HG02970 (cell line): ENCODE results near the gene BRMS1L.

Experiments used
- ATAC-seq: cut with Tn5 transposase; IDR thresholded peaks from one replicate; pipeline ENCODE4 v1.9.1; 2021; ENCODE audit warnings: mild to moderate bottlenecking, moderate library complexity, moderate number of reproducible peaks; ENCODE audit not compliant: unreplicated experiment, low FRiP score

Gene BRMS1L

GRCh38 chr14:35865611-35866324, 39.6 kb downstream of the BRMS1L start:
- no peak for ATAC-seq

DNA sequence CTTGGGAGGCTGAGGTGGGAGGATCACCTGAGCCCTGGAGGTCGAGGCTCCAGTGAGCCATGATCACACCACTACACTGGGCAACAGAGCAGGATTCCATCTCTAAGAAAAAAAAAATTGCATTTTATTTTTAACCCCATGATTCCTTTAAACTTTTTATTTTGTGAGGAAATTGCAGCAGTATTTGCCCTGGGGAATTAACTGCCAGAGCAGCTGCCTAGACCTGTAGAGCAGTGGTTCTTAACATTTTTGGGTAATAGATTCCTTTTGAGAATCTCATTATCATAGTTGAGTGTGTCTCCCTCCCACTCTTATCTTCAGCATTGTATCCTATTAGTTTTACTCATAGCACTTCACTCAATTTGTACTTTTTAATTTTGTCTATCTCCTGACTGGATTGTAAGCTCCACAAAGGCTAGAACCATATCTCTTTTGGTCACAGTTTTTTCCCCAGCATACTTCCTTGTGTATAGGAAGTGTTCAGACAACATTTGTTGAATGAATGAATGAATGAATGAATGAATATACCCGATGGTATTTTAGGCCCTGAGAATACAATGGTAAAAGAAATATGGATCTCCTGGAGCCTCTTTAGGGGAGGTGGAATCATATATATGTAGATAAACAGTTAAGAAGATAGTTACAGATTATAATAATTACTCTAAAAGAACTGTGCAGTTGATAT, 40.6 kb downstream of the BRMS1L start:
- ATAC-seq, result no peak

DNA sequence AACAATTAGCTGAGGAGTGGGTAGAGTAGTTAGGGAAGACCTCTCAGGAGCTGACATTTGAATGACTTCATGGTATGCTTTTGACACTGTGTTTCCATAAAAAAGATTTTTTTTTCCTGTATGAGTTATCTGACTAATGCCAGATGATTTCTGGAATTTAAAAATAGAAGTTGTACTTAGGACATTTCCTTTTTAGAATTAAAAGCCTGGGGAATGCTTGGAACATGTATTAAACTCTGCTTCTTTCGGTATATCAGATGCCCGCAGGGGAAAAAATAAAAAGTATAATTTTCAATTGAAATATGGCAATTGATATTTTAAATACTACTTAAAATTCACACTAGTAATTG, 41.1 kb downstream of the BRMS1L start:
- no peak for ATAC-seq

DNA sequence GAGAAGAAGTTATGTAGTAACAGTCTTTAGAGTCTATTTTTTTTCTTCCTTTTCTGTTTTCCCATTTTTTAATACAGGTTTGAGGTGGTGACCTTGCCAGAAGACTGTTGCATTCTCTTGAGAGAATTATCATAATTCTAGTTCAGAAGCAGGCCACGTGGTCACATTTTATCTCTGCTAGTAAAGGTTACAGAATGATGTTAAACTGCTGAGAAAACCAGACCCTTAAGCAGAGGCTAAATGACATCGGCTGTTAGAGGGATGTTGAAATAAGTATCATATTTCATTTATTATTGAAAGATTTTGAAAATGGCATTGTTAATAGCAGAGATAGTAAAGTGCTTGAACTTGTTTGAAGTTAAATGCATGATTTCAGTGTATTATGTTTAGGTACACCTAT, 49.2 kb downstream of the BRMS1L start:
- ATAC-seq, result no peak

GRCh38 chr14:35877276-35877675, 51.1 kb downstream of the BRMS1L start:
- no peak for ATAC-seq

DNA sequence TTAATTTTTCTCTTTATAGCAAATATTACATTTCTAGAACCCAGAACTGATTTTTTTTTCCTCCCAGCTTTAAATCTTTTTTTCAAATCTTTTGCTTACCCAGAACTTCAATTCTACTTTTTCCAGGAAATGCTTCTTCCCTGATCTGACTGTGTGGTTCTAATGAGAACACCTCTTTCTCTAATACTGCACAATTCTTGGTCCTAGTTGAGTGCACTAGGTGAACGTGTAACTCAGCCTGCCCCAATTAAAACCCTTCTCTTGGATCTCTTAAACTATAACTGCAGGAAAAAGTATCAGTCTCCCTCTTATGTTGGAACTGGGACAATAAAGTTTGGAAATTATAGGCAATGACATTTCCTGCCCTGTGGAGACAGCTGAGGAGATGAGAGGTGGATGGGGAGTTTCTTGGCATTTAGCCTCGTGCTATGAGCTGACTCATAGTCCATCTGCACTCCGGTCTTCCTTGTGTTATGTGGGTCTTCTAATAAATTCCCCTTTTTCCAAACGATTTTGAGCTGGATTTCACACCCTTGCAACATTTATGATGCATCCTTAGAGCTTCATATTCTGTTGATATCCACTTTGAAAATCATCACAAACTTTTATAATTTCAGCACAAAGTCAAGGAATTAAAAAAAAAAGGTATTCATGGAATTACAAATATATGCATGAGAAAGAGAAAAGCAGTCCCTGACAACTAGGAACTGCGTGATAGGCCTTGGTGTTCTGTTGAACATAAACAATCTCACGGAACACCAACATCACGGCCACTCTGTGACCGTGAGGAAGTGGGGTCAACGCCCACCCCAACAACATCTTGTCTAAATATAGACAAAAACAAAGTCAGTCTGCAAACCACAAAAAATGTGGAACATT, 52.4 kb downstream of the BRMS1L start:
- ATAC-seq, result no peak

GRCh38 chr14:35879151-35879648, 53.1 kb downstream of the BRMS1L start:
- ATAC-seq, result no peak

DNA sequence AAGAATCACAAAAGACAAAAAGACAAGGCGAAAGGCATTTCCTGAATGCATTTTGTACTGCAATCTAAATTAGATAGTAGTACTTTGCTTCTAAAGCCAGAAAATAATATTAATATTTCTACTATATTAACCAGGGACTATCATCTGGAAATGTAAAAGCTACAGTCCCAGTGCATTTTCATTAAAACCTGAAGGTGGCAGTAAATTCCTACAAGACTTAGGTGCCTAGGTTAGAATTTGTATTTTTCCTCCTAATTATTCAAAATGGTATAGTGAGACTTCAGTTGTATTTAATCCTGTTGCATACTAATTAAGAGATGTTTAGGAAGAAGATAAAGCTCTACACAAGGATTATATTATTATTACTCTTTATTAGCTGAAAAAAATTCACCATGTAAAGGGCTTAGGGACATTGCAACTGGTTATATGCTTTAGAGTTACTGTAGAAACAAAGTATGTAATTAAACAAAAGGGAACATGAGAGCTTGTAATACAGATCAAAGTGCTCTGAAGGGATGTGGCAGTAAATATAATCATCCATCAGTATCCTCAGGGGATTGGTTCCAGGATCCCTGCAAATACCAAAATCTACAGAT, 53.6 kb downstream of the BRMS1L start:
- ATAC-seq, result no peak

DNA sequence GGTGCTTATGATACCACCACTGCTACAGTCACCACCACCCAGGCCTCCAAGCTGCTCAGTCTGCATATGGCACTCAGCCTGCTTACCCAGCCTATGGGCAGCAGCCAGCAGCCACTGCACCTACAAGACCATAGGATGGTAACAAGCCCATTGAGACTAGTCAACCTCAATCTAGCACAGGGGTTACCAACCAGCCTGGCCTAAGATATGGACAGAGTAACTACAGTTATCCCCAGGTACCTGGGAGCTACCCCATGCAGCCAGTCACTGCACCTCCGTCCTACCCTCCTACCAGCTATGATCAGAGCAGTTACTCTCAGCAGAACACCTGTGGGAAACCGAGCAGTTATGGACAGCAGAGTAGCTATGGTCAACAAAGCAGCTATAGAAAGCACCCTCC, 55.1 kb downstream of the BRMS1L start:
- ATAC-seq, result no peak

GRCh38 chr14:35883677-35884293, 57.6 kb downstream of the BRMS1L start:
- ATAC-seq, result no peak

- ATAC-seq, result no peak
Measured at GRCh38 chr14:35890308-35890707, 64.2 kb downstream of the BRMS1L start.

DNA sequence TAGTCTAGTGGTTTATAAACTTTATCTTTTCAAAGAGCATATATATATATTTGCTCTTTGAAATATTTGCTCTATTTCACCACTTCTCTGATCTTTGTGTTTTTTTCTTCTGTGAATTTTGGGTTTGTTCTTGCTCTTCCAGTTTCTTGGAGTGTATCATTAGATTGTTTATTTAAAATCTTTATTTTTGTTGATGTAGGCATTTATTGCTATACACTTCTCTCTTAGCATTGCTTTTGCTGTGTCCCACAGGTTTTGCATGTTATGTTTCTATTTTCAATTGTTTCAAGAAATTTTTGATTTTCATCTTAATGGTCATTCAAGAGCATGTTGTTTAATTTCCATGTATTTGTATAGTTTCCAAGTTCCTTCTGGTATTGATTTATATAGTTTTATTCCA, 69.1 kb downstream of the BRMS1L start:
- ATAC-seq, result no peak

DNA sequence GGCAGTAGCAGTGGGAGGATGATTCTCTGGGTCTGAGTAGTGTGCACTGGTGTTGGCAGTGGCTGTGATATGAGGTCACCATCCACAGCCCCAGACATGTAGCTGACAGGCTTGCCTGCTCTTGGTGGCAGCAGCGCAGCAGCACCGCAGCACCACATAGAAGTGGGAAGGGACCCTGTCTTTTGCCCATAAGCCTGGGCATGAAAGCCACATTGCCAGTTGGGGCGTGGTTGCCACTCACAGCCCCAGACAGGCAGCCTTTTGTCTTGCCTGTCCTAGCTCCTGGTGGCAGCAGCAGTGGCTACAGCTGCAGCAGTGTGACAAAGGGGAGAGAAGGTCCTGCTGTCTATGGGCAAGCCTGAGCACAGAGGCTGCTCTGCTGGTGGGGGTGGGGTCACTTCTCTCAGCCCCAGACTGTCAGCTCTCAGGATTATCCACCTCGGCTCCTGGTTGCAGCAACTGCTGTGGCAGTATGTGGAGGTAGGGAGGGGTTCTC, 71.5 kb downstream of the BRMS1L start:
- ATAC-seq, result no peak

- ATAC-seq, result no peak
Measured at GRCh38 chr14:35898217-35898775, 72.2 kb downstream of the BRMS1L start.

DNA sequence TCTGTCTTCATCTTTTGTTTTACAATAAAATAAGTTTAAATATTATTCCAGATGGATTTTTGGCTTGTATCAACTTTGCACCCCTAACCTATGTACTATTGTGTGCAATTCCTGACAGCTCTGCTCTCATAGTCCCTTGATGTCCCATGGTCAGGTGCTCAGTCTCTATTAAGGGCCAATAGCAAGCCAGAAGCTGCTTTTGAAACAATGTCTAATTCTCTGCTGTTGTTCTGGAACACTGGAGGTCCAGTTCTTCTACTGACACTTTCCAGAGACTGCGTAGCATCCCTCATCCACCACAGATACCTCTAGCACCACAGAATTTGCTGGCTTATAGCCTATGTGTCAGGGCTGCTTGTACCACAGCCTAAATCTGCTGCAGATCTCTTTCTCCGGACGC, 74.6 kb downstream of the BRMS1L start:
- ATAC-seq, result no peak

GRCh38 chr14:35909665-35910064, 83.5 kb downstream of the BRMS1L start:
- no peak for ATAC-seq

GRCh38 chr14:35910191-35910590, 84.1 kb downstream of the BRMS1L start:
- ATAC-seq, result no peak

- no peak for ATAC-seq
Measured at GRCh38 chr14:35911097-35911496, 85.0 kb downstream of the BRMS1L start.

- ATAC-seq, result no peak
Measured at GRCh38 chr14:35915185-35915584, 89.0 kb downstream of the BRMS1L start.

DNA sequence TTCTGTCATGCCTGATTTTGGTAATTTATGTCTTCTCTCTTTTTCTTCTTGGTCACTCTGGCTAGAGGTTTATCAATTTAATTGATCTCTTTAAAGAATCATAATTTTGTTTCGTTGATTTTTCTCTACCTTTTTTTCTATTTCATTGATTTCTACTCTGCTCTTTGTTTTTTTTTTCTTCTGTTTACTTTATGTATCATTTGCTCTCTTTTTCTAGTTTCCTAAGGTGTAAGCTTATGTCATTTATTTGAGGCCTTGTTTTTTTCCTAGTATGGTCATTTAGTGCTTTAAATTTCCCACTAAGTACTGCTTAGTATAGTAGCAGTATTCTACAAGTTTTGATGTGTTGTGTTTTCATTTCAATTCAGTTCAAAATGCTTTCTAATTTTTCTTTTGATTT, 89.6 kb downstream of the BRMS1L start:
- no peak for ATAC-seq
